ENCODE results near the gene ALG13.

- TF ChIP-seq, protein P1, sequence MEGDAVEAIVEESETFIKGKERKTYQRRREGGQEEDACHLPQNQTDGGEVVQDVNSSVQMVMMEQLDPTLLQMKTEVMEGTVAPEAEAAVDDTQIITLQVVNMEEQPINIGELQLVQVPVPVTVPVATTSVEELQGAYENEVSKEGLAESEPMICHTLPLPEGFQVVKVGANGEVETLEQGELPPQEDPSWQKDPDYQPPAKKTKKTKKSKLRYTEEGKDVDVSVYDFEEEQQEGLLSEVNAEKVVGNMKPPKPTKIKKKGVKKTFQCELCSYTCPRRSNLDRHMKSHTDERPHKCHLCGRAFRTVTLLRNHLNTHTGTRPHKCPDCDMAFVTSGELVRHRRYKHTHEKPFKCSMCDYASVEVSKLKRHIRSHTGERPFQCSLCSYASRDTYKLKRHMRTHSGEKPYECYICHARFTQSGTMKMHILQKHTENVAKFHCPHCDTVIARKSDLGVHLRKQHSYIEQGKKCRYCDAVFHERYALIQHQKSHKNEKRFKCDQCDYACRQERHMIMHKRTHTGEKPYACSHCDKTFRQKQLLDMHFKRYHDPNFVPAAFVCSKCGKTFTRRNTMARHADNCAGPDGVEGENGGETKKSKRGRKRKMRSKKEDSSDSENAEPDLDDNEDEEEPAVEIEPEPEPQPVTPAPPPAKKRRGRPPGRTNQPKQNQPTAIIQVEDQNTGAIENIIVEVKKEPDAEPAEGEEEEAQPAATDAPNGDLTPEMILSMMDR (tag by site-specific recombination; IDR thresholded peaks at IDR 0.05), result no peak
- TF ChIP-seq ZNF677 (tag by site-specific recombination; IDR thresholded peaks at IDR 0.05), result no peak
- TF ChIP-seq ZBTB7A (tag by site-specific recombination; IDR thresholded peaks at IDR 0.05; ENCODE audit: low read depth), result no peak
- no peak for TF ChIP-seq ZSCAN30 (tag by site-specific recombination; IDR thresholded peaks at IDR 0.05)
- no peak for TF ChIP-seq ZNF555 (tag by site-specific recombination; conservative IDR thresholded peaks at IDR 0.05)
- TF ChIP-seq ZBTB48 (tag by site-specific recombination; IDR thresholded peaks at IDR 0.05), result no peak
- TF ChIP-seq ZNF394 (tag by site-specific recombination; IDR thresholded peaks at IDR 0.05; ENCODE audit: borderline replicate concordance), result no peak
- no peak for TF ChIP-seq EGR2 (tag by site-specific recombination; IDR thresholded peaks at IDR 0.05; ENCODE audit: low read depth)
- TF ChIP-seq ZFP3 (tag by site-specific recombination; IDR thresholded peaks at IDR 0.05; ENCODE audit: low read depth), result no peak
Measured at GRCh38 chrX:111646515-111646914, 34.5 kb upstream of the ALG13 start.

Measured in HEK293 (cell line).